Measurements from ENCODE around the gene ADGRG6. TPM values are rescaled to one million over a fixed set of nuclear protein-coding genes. Genes with fewer than 3 reads are reported as not detected.

ADGRG6 gene
- total RNA-seq, 1 experiment from 2014 or later = 0.49 TPM

DNA sequence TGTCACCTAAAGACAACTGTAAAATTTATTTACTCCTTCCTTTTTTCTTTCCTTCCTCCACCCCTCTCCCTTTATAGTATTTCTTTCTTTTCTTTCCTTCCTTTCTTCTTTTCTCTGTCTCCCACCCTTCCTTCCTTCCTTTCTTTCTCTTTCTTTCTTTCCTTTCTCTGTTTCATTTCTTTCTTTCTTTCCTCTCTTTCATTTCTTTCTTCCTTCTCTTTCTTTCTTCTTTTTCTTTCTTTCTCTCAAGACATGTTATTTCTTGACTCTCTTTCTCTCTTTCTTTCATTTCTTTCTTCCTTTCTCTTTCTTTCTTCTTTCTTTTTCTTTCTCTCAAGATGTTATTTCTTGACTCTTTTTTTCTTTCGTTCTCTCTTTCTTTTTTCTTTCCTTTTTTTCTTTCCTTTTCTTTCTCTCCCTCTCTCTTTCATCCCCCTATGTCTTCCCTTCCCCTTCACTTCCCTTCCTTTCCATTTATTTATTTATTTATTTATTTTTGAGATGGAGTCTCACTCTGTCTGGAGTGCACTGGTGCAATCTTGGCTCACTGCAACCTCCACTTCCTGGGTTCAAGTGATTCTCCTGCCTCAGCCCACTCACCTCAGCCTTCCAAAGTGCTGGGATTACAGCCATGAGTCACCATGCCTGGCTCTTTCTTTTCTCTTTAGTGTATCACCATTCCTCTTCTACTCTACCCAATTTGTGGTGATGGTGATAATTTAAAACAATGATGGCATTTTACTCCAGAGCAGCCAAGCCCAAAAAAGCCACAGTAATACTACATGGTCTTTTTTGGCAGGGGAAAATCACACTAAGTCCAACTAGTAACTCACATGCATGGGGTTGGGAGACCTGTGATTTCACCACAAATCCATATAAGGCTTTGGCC lies 188.2 kb downstream of the ADGRG6 start:
- intact Hi-C loops (cut with micrococcal nuclease; ENCODE audit: unreplicated experiment) = no loop called here
- TF ChIP-seq EZH2 (IDR thresholded peaks at IDR 0.05; ENCODE audit: borderline replicate concordance, low read depth, low read length, poor library complexity, severe bottlenecking) = no peak
- TF ChIP-seq, protein P1, sequence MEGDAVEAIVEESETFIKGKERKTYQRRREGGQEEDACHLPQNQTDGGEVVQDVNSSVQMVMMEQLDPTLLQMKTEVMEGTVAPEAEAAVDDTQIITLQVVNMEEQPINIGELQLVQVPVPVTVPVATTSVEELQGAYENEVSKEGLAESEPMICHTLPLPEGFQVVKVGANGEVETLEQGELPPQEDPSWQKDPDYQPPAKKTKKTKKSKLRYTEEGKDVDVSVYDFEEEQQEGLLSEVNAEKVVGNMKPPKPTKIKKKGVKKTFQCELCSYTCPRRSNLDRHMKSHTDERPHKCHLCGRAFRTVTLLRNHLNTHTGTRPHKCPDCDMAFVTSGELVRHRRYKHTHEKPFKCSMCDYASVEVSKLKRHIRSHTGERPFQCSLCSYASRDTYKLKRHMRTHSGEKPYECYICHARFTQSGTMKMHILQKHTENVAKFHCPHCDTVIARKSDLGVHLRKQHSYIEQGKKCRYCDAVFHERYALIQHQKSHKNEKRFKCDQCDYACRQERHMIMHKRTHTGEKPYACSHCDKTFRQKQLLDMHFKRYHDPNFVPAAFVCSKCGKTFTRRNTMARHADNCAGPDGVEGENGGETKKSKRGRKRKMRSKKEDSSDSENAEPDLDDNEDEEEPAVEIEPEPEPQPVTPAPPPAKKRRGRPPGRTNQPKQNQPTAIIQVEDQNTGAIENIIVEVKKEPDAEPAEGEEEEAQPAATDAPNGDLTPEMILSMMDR (conservative IDR thresholded peaks at IDR 0.05; ENCODE audit: low read depth, low read length) = no peak
- CTCF ChIA-PET = no interaction called here

More for the DNA sequence above, 188.2 kb downstream of the ADGRG6 start:
- no TSS peak for BruUV-seq (replicated peaks)
- no peaks in the 10 kb centered on the region for H3K36me3 ChIP-seq (ENCODE audit: insufficient read depth, low read length, poor library complexity, severe bottlenecking)
- H3K9me3 ChIP-seq (ENCODE audit: low read depth, low read length, poor library complexity, severe bottlenecking) = no peaks in the 10 kb centered on the region
- no peaks in the 10 kb centered on the region for H3K4me1 ChIP-seq (ENCODE audit: insufficient read depth, low read length, poor library complexity, severe bottlenecking)
- no peaks in the 10 kb centered on the region for H3K27me3 ChIP-seq (replicated peaks; ENCODE audit: insufficient read depth, low read depth, low read length, poor library complexity)
- POLR2A ChIA-PET (ENCODE audit: low non-redundant PET) = no interaction called here
- no peak overlapping the region for H3K27ac ChIP-seq (ENCODE audit: low read depth, low read length, poor library complexity, severe bottlenecking)
- no peak for DNase-seq (ENCODE audit: low spot score)
- H3K4me3 ChIP-seq (ENCODE audit: low read depth, low read length, poor library complexity, severe bottlenecking) = no peak overlapping the region

Other genes with a start within 250 kb of the ADGRG6 start
- gene GJE1, start 169.1 kb upstream of the ADGRG6 start, total RNA-seq (2021) = not detected in 2 replicates
- gene NMBR, start 154.9 kb upstream of the ADGRG6 start, total RNA-seq (2021) = not detected in 2 replicates
- gene VTA1, start 154.7 kb upstream of the ADGRG6 start, total RNA-seq (2021) = 72.9 and 75.4 TPM in 2 replicates

Measured in A673 (cell line).